Measurements from ENCODE around the gene ARID5B. TPM values are rescaled to one million over a fixed set of nuclear protein-coding genes. Genes with fewer than 3 reads are reported as not detected.
"Not testable (repeated sequence)": the region's sequence is repeated elsewhere in the genome, so short reads cannot be mapped to it uniquely, and the experiment has no call there.

Gene ARID5B
- total RNA-seq, 1 donor from 2014 or later = 51.4 TPM

GRCh38 chr10:62025134-62025794 lies 123.8 kb downstream of the ARID5B start:
- H3K9me3 Mint-ChIP-seq = peaks cover 11% of the 10 kb centered on the region
- no peaks in the 10 kb centered on the region for H3K27me3 Mint-ChIP-seq (ENCODE audit: low read depth)
- TF ChIP-seq CTCF (IDR thresholded peaks at IDR 0.05; ENCODE audit: unreplicated experiment) = no peak
- peaks cover 58% of the 10 kb centered on the region for H3K4me1 Mint-ChIP-seq
- DNase-seq (ENCODE audit: low spot score in 2 of 2, unreplicated experiment in 2 of 2) = no peak
- peak overlapping the region; percentile 4 for H3K27ac Mint-ChIP-seq
- peaks cover 16% of the 10 kb centered on the region for H3K36me3 Mint-ChIP-seq
- no peak overlapping the region for H3K4me3 Mint-ChIP-seq

GRCh38 chr10:62025901-62026879 lies 124.7 kb downstream of the ARID5B start:
- no peak for TF ChIP-seq CTCF (IDR thresholded peaks at IDR 0.05; ENCODE audit: unreplicated experiment)
- Mint-ChIP-seq H3K27me3 (ENCODE audit: low read depth) (no peaks in the 10 kb centered on the region), H3K27ac (no peak overlapping the region), H3K9me3 (peaks cover 11% of the 10 kb centered on the region), H3K4me1 (peaks cover 52% of the 10 kb centered on the region), H3K4me3 (no peak overlapping the region), H3K36me3 (peaks cover 21% of the 10 kb centered on the region)
- DNase-seq (ENCODE audit: low spot score in 2 of 2, unreplicated experiment in 2 of 2) = no peak

GRCh38 chr10:62027841-62028501 lies 126.5 kb downstream of the ARID5B start:
- DNase-seq (ENCODE audit: low spot score in 2 of 2, unreplicated experiment in 2 of 2) = no peak
- peaks cover 6% of the 10 kb centered on the region for H3K9me3 Mint-ChIP-seq
- no peak for TF ChIP-seq CTCF (IDR thresholded peaks at IDR 0.05; ENCODE audit: unreplicated experiment)
- H3K27ac Mint-ChIP-seq = peak overlapping the region; percentile 68
- no peaks in the 10 kb centered on the region for H3K27me3 Mint-ChIP-seq (ENCODE audit: low read depth)
- peaks cover 44% of the 10 kb centered on the region for H3K4me1 Mint-ChIP-seq
- no peak overlapping the region for H3K4me3 Mint-ChIP-seq
- peaks cover 15% of the 10 kb centered on the region for H3K36me3 Mint-ChIP-seq

GRCh38 chr10:62028502-62028842 lies 127.0 kb downstream of the ARID5B start:
- not testable (repeated sequence) for DNase-seq (ENCODE audit: low spot score in 2 of 2, unreplicated experiment in 2 of 2); H3K9me3 Mint-ChIP-seq; H3K27me3 Mint-ChIP-seq (ENCODE audit: low read depth); H3K36me3 Mint-ChIP-seq; H3K4me3 Mint-ChIP-seq
- Mint-ChIP-seq H3K4me1 (peaks cover 42% of the 10 kb centered on the region), H3K27ac (peak overlapping the region; percentile 68)

- no peak for TF ChIP-seq CTCF (IDR thresholded peaks at IDR 0.05; ENCODE audit: unreplicated experiment)
- Mint-ChIP-seq H3K4me1 (peaks cover 36% of the 10 kb centered on the region), H3K9me3 (no peaks in the 10 kb centered on the region), H3K27ac (no peak overlapping the region), H3K27me3 (ENCODE audit: low read depth) (no peaks in the 10 kb centered on the region), H3K4me3 (no peak overlapping the region), H3K36me3 (peaks cover 10% of the 10 kb centered on the region)
- no peak for DNase-seq (ENCODE audit: low spot score in 2 of 2, unreplicated experiment in 2 of 2)
Measured at GRCh38 chr10:62029401-62029800, 127.9 kb downstream of the ARID5B start.
